IMR-90 (cell line): ENCODE measurements around the gene LUC7L2. TPM values are rescaled to one million over a fixed set of nuclear protein-coding genes. Genes with fewer than 3 reads are reported as not detected.
A peak's percentile ranks its signal among the peaks of the same experiment; 100 is the strongest.

Experiments
- ATAC-seq: fragments of 200-7000 bp; cut with Tn5 transposase; 2 replicates; pipeline ENCODE4 v1.9.1; 2020; ENCODE audit warnings: low read depth, mild to moderate bottlenecking, moderate library complexity
- BruUV-seq: library from RNA; stranded (reverse); fragments of 400-500 nt; replicated peaks from 2 replicates; lab custom pipeline; 2021; lab: Mats Ljungman, UMichigan
- CTCF ChIA-PET: fragments of 300-600 bp; formaldehyde crosslinking; extraction: SDS; loops from one replicate; lab custom pipeline; 2021; ENCODE audit warnings: antibody characterized with exemption; lab: Yijun Ruan, JAX
- POLR2A ChIA-PET: fragments of 300-600 bp; sonication (Branson Sonifier 250); formaldehyde crosslinking; loops from one replicate; lab custom pipeline; 2022; ENCODE audit warnings: antibody characterized with exemption; ENCODE audit not compliant: unreplicated experiment; lab: Charles Lee
- DNase-seq: peaks from one replicate; pipeline ENCODE4 v3.0.0; 2013
- H2AFZ ChIP-seq: replicated peaks from 2 replicates; pipeline ENCODE3; 2013; ENCODE audit warnings: low read length, mild to moderate bottlenecking; ENCODE audit not compliant: poor library complexity
- H2AK5ac ChIP-seq: 2 replicates; pipeline ENCODE4 v1.6.1; 2013; ENCODE audit warnings: low read depth, low read length, inconsistent platforms
- H2AK9ac ChIP-seq: replicated peaks from 2 replicates; pipeline ENCODE3; 2013; ENCODE audit warnings: mild to moderate bottlenecking, low read depth, low read length, moderate library complexity; ENCODE audit not compliant: poor library complexity
- H2BK120ac ChIP-seq: 2 replicates; pipeline ENCODE4 v1.6.1; 2013; ENCODE audit warnings: low read depth, low read length, inconsistent platforms
- H2BK15ac ChIP-seq: 3 replicates; pipeline ENCODE4 v1.6.1; 2013; ENCODE audit warnings: low read depth, low read length, inconsistent platforms
- H2BK20ac ChIP-seq: 2 replicates; pipeline ENCODE4 v1.6.1; 2013; ENCODE audit warnings: low read depth, mild to moderate bottlenecking, inconsistent platforms, low read length, moderate library complexity
- H2BK5ac ChIP-seq: 2 replicates; pipeline ENCODE4 v1.6.1; 2013; ENCODE audit warnings: mild to moderate bottlenecking, low read depth, low read length, inconsistent platforms; ENCODE audit not compliant: poor library complexity, severe bottlenecking
- H3K14ac ChIP-seq: replicated peaks from 2 replicates; pipeline ENCODE4 v1.6.1; 2013; ENCODE audit warnings: low read depth, low read length, inconsistent platforms
- H3K18ac ChIP-seq: 2 replicates; pipeline ENCODE4 v1.6.1; 2013; ENCODE audit warnings: low read depth, low read length, control low read depth
- H3K23ac ChIP-seq: 2 replicates; pipeline ENCODE4 v1.6.1; 2013; ENCODE audit warnings: low read depth, low read length, inconsistent platforms
- H3K27ac ChIP-seq: 2 replicates; pipeline ENCODE4 v1.5.1; 2013; ENCODE audit warnings: mild to moderate bottlenecking, control low read depth, low read length; ENCODE audit not compliant: insufficient read depth
- H3K27me3 ChIP-seq: 2 replicates; pipeline ENCODE4 v1.6.1; 2013; ENCODE audit warnings: low read length; ENCODE audit not compliant: control insufficient read depth, insufficient read depth
- H3K36me3 ChIP-seq: 2 replicates; pipeline ENCODE4 v1.6.1; 2013; ENCODE audit warnings: low read length, mixed read lengths; ENCODE audit not compliant: control insufficient read depth, insufficient read depth
- H3K4ac ChIP-seq: 2 replicates; pipeline ENCODE4 v1.6.1; 2013; ENCODE audit warnings: low read depth, low read length, inconsistent platforms
- H3K4me1 ChIP-seq: 2 replicates; pipeline ENCODE4 v1.6.1; 2013; ENCODE audit warnings: low read length, mixed read lengths; ENCODE audit not compliant: control insufficient read depth, insufficient read depth
- H3K4me2 ChIP-seq: 2 replicates; pipeline ENCODE4 v1.6.1; 2013; ENCODE audit warnings: low read depth, mild to moderate bottlenecking, control low read depth, low read length, moderate library complexity
- H3K4me3 ChIP-seq: 2 replicates; pipeline ENCODE4 v1.5.1; 2013; ENCODE audit warnings: low read depth, mild to moderate bottlenecking, control low read depth, low read length, moderate library complexity; ENCODE audit not compliant: insufficient read depth
- H3K56ac ChIP-seq: 2 replicates; pipeline ENCODE4 v1.6.1; 2013; ENCODE audit warnings: low read length, inconsistent platforms; ENCODE audit not compliant: insufficient read depth; ENCODE audit errors: extremely low read depth
- H3K79me1 ChIP-seq, 2 experiments: 2 replicates each; pipeline ENCODE4 v1.6.1; 2013; ENCODE audit warnings: low read length in 2 of 2, inconsistent platforms in 1 of 2, low read depth in 1 of 2
- H3K9ac ChIP-seq: 2 replicates; pipeline ENCODE4 v1.6.1; 2013; ENCODE audit warnings: low read depth, low read length, control low read depth
- H3K9me1 ChIP-seq: 2 replicates; pipeline ENCODE4 v1.6.1; 2013; ENCODE audit warnings: low read length, inconsistent platforms; ENCODE audit not compliant: insufficient read depth
- H3K9me3 ChIP-seq: 2 replicates; pipeline ENCODE4 v1.6.1; 2013; ENCODE audit warnings: low read length; ENCODE audit not compliant: control insufficient read depth, insufficient read depth
- H4K20me1 ChIP-seq: 2 replicates; pipeline ENCODE4 v1.6.1; 2013; ENCODE audit warnings: low read length, inconsistent platforms; ENCODE audit not compliant: insufficient read depth
- H4K5ac ChIP-seq: 2 replicates; pipeline ENCODE4 v1.6.1; 2013; ENCODE audit warnings: mild to moderate bottlenecking, low read depth, low read length, control low read depth
- H4K8ac ChIP-seq, 2 experiments: 2 replicates each; pipeline ENCODE4 v1.6.1; 2013; ENCODE audit warnings: low read depth in 2 of 2, low read length in 2 of 2, control low read depth in 1 of 2, inconsistent platforms in 1 of 2
- H4K91ac ChIP-seq: 2 replicates; pipeline ENCODE4 v1.6.1; 2013; ENCODE audit warnings: low read depth, low read length, inconsistent platforms; ENCODE audit not compliant: insufficient read depth
- BHLHE40 ChIP-seq: fragments of 150-350 bp; IDR thresholded peaks from 2 replicates; pipeline ENCODE4 v1.6.1; 2016; ENCODE audit warnings: mild to moderate bottlenecking, low read depth, low read length
- CEBPB ChIP-seq: IDR thresholded peaks from 2 replicates; pipeline ENCODE4 v1.6.1; 2012; ENCODE audit warnings: low read depth, low read length, improper control_type of control experiment
- CHD1 ChIP-seq: IDR thresholded peaks from 2 replicates; pipeline ENCODE4 v1.6.1; 2012; ENCODE audit warnings: low read depth, low read length, improper control_type of control experiment
- CTCF ChIP-seq: conservative IDR thresholded peaks from 2 replicates; pipeline ENCODE4 v1.5.1; 2012; ENCODE audit warnings: mild to moderate bottlenecking, low read depth, low read length, improper control_type of control experiment
- ELK1 ChIP-seq: fragments of 150-350 bp; IDR thresholded peaks from 2 replicates; pipeline ENCODE4 v1.6.1; 2016; ENCODE audit warnings: low read depth, mild to moderate bottlenecking, low read length, moderate library complexity, borderline replicate concordance
- FOS ChIP-seq: fragments of 150-350 bp; IDR thresholded peaks from 2 replicates; pipeline ENCODE4 v1.6.1; 2016; ENCODE audit warnings: low read depth, low read length
- MAFK ChIP-seq: IDR thresholded peaks from 2 replicates; pipeline ENCODE4 v1.6.1; 2012; ENCODE audit warnings: low read depth, low read length, improper control_type of control experiment
- MAZ ChIP-seq: IDR thresholded peaks from 2 replicates; pipeline ENCODE4 v1.6.1; 2012; ENCODE audit warnings: low read depth, mild to moderate bottlenecking, low read length, improper control_type of control experiment, moderate library complexity, borderline replicate concordance
- MXI1 ChIP-seq: IDR thresholded peaks from 2 replicates; pipeline ENCODE4 v1.6.1; 2012; ENCODE audit warnings: low read depth, mild to moderate bottlenecking, low read length, moderate library complexity, borderline replicate concordance
- NFE2L2 ChIP-seq: fragments of 150-350 bp; IDR thresholded peaks from 2 replicates; pipeline ENCODE4 v1.6.1; 2016; ENCODE audit warnings: low read depth, mild to moderate bottlenecking, low read length
- POLR2A ChIP-seq: IDR thresholded peaks from 2 replicates; pipeline ENCODE4 v1.6.1; 2012; ENCODE audit warnings: mild to moderate bottlenecking, low read depth, low read length
- RAD21 ChIP-seq: IDR thresholded peaks from 2 replicates; pipeline ENCODE4 v1.6.1; 2012; ENCODE audit warnings: low read length, improper control_type of control experiment
- RCOR1 ChIP-seq: IDR thresholded peaks from 2 replicates; pipeline ENCODE4 v1.6.1; 2012; ENCODE audit warnings: mild to moderate bottlenecking, low read length, improper control_type of control experiment; ENCODE audit not compliant: insufficient replicate concordance
- RFX5 ChIP-seq: IDR thresholded peaks from 2 replicates; pipeline ENCODE4 v1.8.0; 2012; ENCODE audit warnings: low read depth, mild to moderate bottlenecking, low read length, moderate library complexity
- SMC3 ChIP-seq: fragments of 150-350 bp; IDR thresholded peaks from 2 replicates; pipeline ENCODE4 v1.6.1; 2016; ENCODE audit warnings: low read depth, mild to moderate bottlenecking, antibody characterized with exemption, low read length, moderate library complexity
- USF2 ChIP-seq: fragments of 150-350 bp; IDR thresholded peaks from 2 replicates; pipeline ENCODE4 v1.6.1; 2017; ENCODE audit warnings: mild to moderate bottlenecking, antibody characterized with exemption, low read length, low read depth
- WGBS, 2 experiments: methylation state at CpG; one replicate each; pipeline versions ENCODE4 v1.1.5 to v1.1.7; 2013; ENCODE audit warnings: missing lambda C conversion rate in 2 of 2; ENCODE audit not compliant: insufficient read length in 1 of 2; ENCODE audit errors: extremely low coverage in 2 of 2; 5-methylcytosine and 5-hydroxymethylcytosine counted together
- dilution Hi-C: fragments of 300-500 bp; cut with HindIII; formaldehyde crosslinking; loops from one replicate; pipeline ENCODE4 v1.14.3; 2018; ENCODE audit warnings: low sequenced_read_pairs; ENCODE audit not compliant: unreplicated experiment
- in situ Hi-C: fragments of 300-500 bp; cut with MboI; formaldehyde crosslinking; loops from 3 replicates; pipeline ENCODE4 v1.14.3; 2019; ENCODE audit warnings: low sequenced_read_pairs, inconsistent platforms, mixed read lengths
- intact Hi-C: fragments of 100-400 bp; cut with micrococcal nuclease; formaldehyde crosslinking; loops from 2 replicates; pipeline ENCODE4 v1.10.0; 2022
- polyA plus RNA-seq, 3 experiments: library from polyadenylated mRNA; depleted of rRNA; stranded (reverse); fragments of >200 nt; gene quantifications; 2 replicates each; pipeline ENCODE4 v1.2.3, GENCODE V29; 2012; ENCODE audit warnings: low replicate concordance in 1 of 3
- total RNA-seq: library from RNA; depleted of rRNA; stranded (reverse); fragments of >200 nt; gene quantifications from 2 replicates; pipeline ENCODE4 v1.2.3, GENCODE V29; 2012

Gene LUC7L2
- total and polyA plus RNA-seq, 2 of the 4 experiments (the other 2 are of a cell fraction): 14.9 to 31.8 TPM

GRCh38 chr7:139362302-139362701, 2.6 kb downstream of the LUC7L2 start:
- Histone ChIP-seq H3K4me2 (peak overlapping the region; percentile 17; the same call in 1 of the 2 replicates), H3K9me1 (peaks cover 5% of the 10 kb centered on the region; the same call in 1 of the 2 replicates), H3K4me3 (no peak overlapping the region), H3K79me1 (peaks cover 0 to 28% of the 10 kb centered on the region in 2 experiments; a peak in 3 of 4 replicates), H2BK20ac (no peak overlapping the region), H2AFZ (no peak overlapping the region), H3K4ac (no peak overlapping the region), H3K23ac (no peak overlapping the region), H2BK120ac (no peak overlapping the region), H3K9me3 (no peaks in the 10 kb centered on the region), H2AK5ac (no peak overlapping the region), H4K20me1 (peaks cover 59% of the 10 kb centered on the region), H4K8ac (no peak overlapping the region), H3K27me3 (no peaks in the 10 kb centered on the region), H2AK9ac (no peak overlapping the region), H3K36me3 (peaks cover 2% of the 10 kb centered on the region), H3K14ac (no peak overlapping the region), H3K4me1 (no peaks in the 10 kb centered on the region; the same call in 1 of the 2 replicates), H2BK15ac (no peak overlapping the region), H3K18ac (no peak overlapping the region), H3K27ac (no peak overlapping the region), H3K56ac (no peak overlapping the region), H4K91ac (no peak overlapping the region), H2BK5ac (no peak overlapping the region), H4K5ac (no peak overlapping the region), H3K9ac (no peak overlapping the region)
- no CpG with 5 or more reads among the region's 3 CpGs for WGBS, 2 experiments
- no TSS peak for BruUV-seq
- dilution Hi-C loops: no loop called here
- in situ Hi-C loops: no loop called here
- ATAC-seq: no peak
- TF ChIP-seq SMC3 (no peak), POLR2A (no peak), CTCF (no peak), MXI1 (no peak), MAFK (no peak), RCOR1 (no peak), MAZ (no peak), NFE2L2 (no peak), FOS (no peak), RFX5 (no peak), USF2 (no peak), ELK1 (no peak), BHLHE40 (no peak), CEBPB (no peak), CHD1 (no peak), RAD21 (no peak)
- ChIA-PET POLR2A (no interaction called here), CTCF (no interaction called here)
- intact Hi-C loops: loop anchor here (5.0 kb wide), 2 partner anchors 35 to 50 kb away; no protein-coding TSS in a partner anchor
- peak; percentile 16 for DNase-seq
